IMR-90 (cell line): ENCODE data around the gene ZG16B. TPM values are rescaled to one million over a fixed set of nuclear protein-coding genes. Genes with fewer than 3 reads are reported as not detected.

Experiments used
- ATAC-seq: fragments of 200-7000 bp; cut with Tn5 transposase; 2 replicates; pipeline ENCODE4 v1.9.1; 2020; ENCODE audit warnings: low read depth, mild to moderate bottlenecking, moderate library complexity
- BruUV-seq: library from RNA; stranded (reverse); fragments of 400-500 nt; replicated peaks from 2 replicates; lab custom pipeline; 2021; lab: Mats Ljungman, UMichigan
- CTCF ChIA-PET: fragments of 300-600 bp; formaldehyde crosslinking; extraction: SDS; loops from one replicate; lab custom pipeline; 2021; ENCODE audit warnings: antibody characterized with exemption; lab: Yijun Ruan, JAX
- POLR2A ChIA-PET: fragments of 300-600 bp; sonication (Branson Sonifier 250); formaldehyde crosslinking; loops from one replicate; lab custom pipeline; 2022; ENCODE audit warnings: antibody characterized with exemption; ENCODE audit not compliant: unreplicated experiment; lab: Charles Lee
- DNase-seq: peaks from one replicate; pipeline ENCODE4 v3.0.0; 2013
- H2AFZ ChIP-seq: replicated peaks from 2 replicates; pipeline ENCODE3; 2013; ENCODE audit warnings: low read length, mild to moderate bottlenecking; ENCODE audit not compliant: poor library complexity
- H2AK5ac ChIP-seq: 2 replicates; pipeline ENCODE4 v1.6.1; 2013; ENCODE audit warnings: low read depth, low read length, inconsistent platforms
- H2AK9ac ChIP-seq: replicated peaks from 2 replicates; pipeline ENCODE3; 2013; ENCODE audit warnings: mild to moderate bottlenecking, low read depth, low read length, moderate library complexity; ENCODE audit not compliant: poor library complexity
- H2BK120ac ChIP-seq: 2 replicates; pipeline ENCODE4 v1.6.1; 2013; ENCODE audit warnings: low read depth, low read length, inconsistent platforms
- H2BK15ac ChIP-seq: 3 replicates; pipeline ENCODE4 v1.6.1; 2013; ENCODE audit warnings: low read depth, low read length, inconsistent platforms
- H2BK20ac ChIP-seq: 2 replicates; pipeline ENCODE4 v1.6.1; 2013; ENCODE audit warnings: low read depth, mild to moderate bottlenecking, inconsistent platforms, low read length, moderate library complexity
- H2BK5ac ChIP-seq: 2 replicates; pipeline ENCODE4 v1.6.1; 2013; ENCODE audit warnings: mild to moderate bottlenecking, low read depth, low read length, inconsistent platforms; ENCODE audit not compliant: poor library complexity, severe bottlenecking
- H3K14ac ChIP-seq: replicated peaks from 2 replicates; pipeline ENCODE4 v1.6.1; 2013; ENCODE audit warnings: low read depth, low read length, inconsistent platforms
- H3K18ac ChIP-seq: 2 replicates; pipeline ENCODE4 v1.6.1; 2013; ENCODE audit warnings: low read depth, low read length, control low read depth
- H3K23ac ChIP-seq: 2 replicates; pipeline ENCODE4 v1.6.1; 2013; ENCODE audit warnings: low read depth, low read length, inconsistent platforms
- H3K27ac ChIP-seq: 2 replicates; pipeline ENCODE4 v1.5.1; 2013; ENCODE audit warnings: mild to moderate bottlenecking, control low read depth, low read length; ENCODE audit not compliant: insufficient read depth
- H3K27me3 ChIP-seq: 2 replicates; pipeline ENCODE4 v1.6.1; 2013; ENCODE audit warnings: low read length; ENCODE audit not compliant: control insufficient read depth, insufficient read depth
- H3K36me3 ChIP-seq: 2 replicates; pipeline ENCODE4 v1.6.1; 2013; ENCODE audit warnings: low read length, mixed read lengths; ENCODE audit not compliant: control insufficient read depth, insufficient read depth
- H3K4ac ChIP-seq: 2 replicates; pipeline ENCODE4 v1.6.1; 2013; ENCODE audit warnings: low read depth, low read length, inconsistent platforms
- H3K4me1 ChIP-seq: 2 replicates; pipeline ENCODE4 v1.6.1; 2013; ENCODE audit warnings: low read length, mixed read lengths; ENCODE audit not compliant: control insufficient read depth, insufficient read depth
- H3K4me2 ChIP-seq: 2 replicates; pipeline ENCODE4 v1.6.1; 2013; ENCODE audit warnings: low read depth, mild to moderate bottlenecking, control low read depth, low read length, moderate library complexity
- H3K4me3 ChIP-seq: 2 replicates; pipeline ENCODE4 v1.5.1; 2013; ENCODE audit warnings: low read depth, mild to moderate bottlenecking, control low read depth, low read length, moderate library complexity; ENCODE audit not compliant: insufficient read depth
- H3K56ac ChIP-seq: 2 replicates; pipeline ENCODE4 v1.6.1; 2013; ENCODE audit warnings: low read length, inconsistent platforms; ENCODE audit not compliant: insufficient read depth; ENCODE audit errors: extremely low read depth
- H3K79me1 ChIP-seq, 2 experiments: 2 replicates each; pipeline ENCODE4 v1.6.1; 2013; ENCODE audit warnings: low read length in 2 of 2, inconsistent platforms in 1 of 2, low read depth in 1 of 2
- H3K9ac ChIP-seq: 2 replicates; pipeline ENCODE4 v1.6.1; 2013; ENCODE audit warnings: low read depth, low read length, control low read depth
- H3K9me1 ChIP-seq: 2 replicates; pipeline ENCODE4 v1.6.1; 2013; ENCODE audit warnings: low read length, inconsistent platforms; ENCODE audit not compliant: insufficient read depth
- H3K9me3 ChIP-seq: 2 replicates; pipeline ENCODE4 v1.6.1; 2013; ENCODE audit warnings: low read length; ENCODE audit not compliant: control insufficient read depth, insufficient read depth
- H4K20me1 ChIP-seq: 2 replicates; pipeline ENCODE4 v1.6.1; 2013; ENCODE audit warnings: low read length, inconsistent platforms; ENCODE audit not compliant: insufficient read depth
- H4K5ac ChIP-seq: 2 replicates; pipeline ENCODE4 v1.6.1; 2013; ENCODE audit warnings: mild to moderate bottlenecking, low read depth, low read length, control low read depth
- H4K8ac ChIP-seq, 2 experiments: 2 replicates each; pipeline ENCODE4 v1.6.1; 2013; ENCODE audit warnings: low read depth in 2 of 2, low read length in 2 of 2, control low read depth in 1 of 2, inconsistent platforms in 1 of 2
- H4K91ac ChIP-seq: 2 replicates; pipeline ENCODE4 v1.6.1; 2013; ENCODE audit warnings: low read depth, low read length, inconsistent platforms; ENCODE audit not compliant: insufficient read depth
- BHLHE40 ChIP-seq: fragments of 150-350 bp; IDR thresholded peaks from 2 replicates; pipeline ENCODE4 v1.6.1; 2016; ENCODE audit warnings: mild to moderate bottlenecking, low read depth, low read length
- MAZ ChIP-seq: IDR thresholded peaks from 2 replicates; pipeline ENCODE4 v1.6.1; 2012; ENCODE audit warnings: low read depth, mild to moderate bottlenecking, low read length, improper control_type of control experiment, moderate library complexity, borderline replicate concordance
- MXI1 ChIP-seq: IDR thresholded peaks from 2 replicates; pipeline ENCODE4 v1.6.1; 2012; ENCODE audit warnings: low read depth, mild to moderate bottlenecking, low read length, moderate library complexity, borderline replicate concordance
- NFE2L2 ChIP-seq: fragments of 150-350 bp; IDR thresholded peaks from 2 replicates; pipeline ENCODE4 v1.6.1; 2016; ENCODE audit warnings: low read depth, mild to moderate bottlenecking, low read length
- POLR2A ChIP-seq: IDR thresholded peaks from 2 replicates; pipeline ENCODE4 v1.6.1; 2012; ENCODE audit warnings: mild to moderate bottlenecking, low read depth, low read length
- RCOR1 ChIP-seq: IDR thresholded peaks from 2 replicates; pipeline ENCODE4 v1.6.1; 2012; ENCODE audit warnings: mild to moderate bottlenecking, low read length, improper control_type of control experiment; ENCODE audit not compliant: insufficient replicate concordance
- RFX5 ChIP-seq: IDR thresholded peaks from 2 replicates; pipeline ENCODE4 v1.8.0; 2012; ENCODE audit warnings: low read depth, mild to moderate bottlenecking, low read length, moderate library complexity
- WGBS, 2 experiments: methylation state at CpG; one replicate each; pipeline versions ENCODE4 v1.1.5 to v1.1.7; 2013; ENCODE audit warnings: missing lambda C conversion rate in 2 of 2; ENCODE audit not compliant: insufficient read length in 1 of 2; ENCODE audit errors: extremely low coverage in 2 of 2; 5-methylcytosine and 5-hydroxymethylcytosine counted together
- dilution Hi-C: fragments of 300-500 bp; cut with HindIII; formaldehyde crosslinking; loops from one replicate; pipeline ENCODE4 v1.14.3; 2018; ENCODE audit warnings: low sequenced_read_pairs; ENCODE audit not compliant: unreplicated experiment
- in situ Hi-C: fragments of 300-500 bp; cut with MboI; formaldehyde crosslinking; loops from 3 replicates; pipeline ENCODE4 v1.14.3; 2019; ENCODE audit warnings: low sequenced_read_pairs, inconsistent platforms, mixed read lengths
- intact Hi-C: fragments of 100-400 bp; cut with micrococcal nuclease; formaldehyde crosslinking; loops from 2 replicates; pipeline ENCODE4 v1.10.0; 2022
- polyA plus RNA-seq, 3 experiments: library from polyadenylated mRNA; depleted of rRNA; stranded (reverse); fragments of >200 nt; gene quantifications; 2 replicates each; pipeline ENCODE4 v1.2.3, GENCODE V29; 2012; ENCODE audit warnings: low replicate concordance in 1 of 3
- total RNA-seq: library from RNA; depleted of rRNA; stranded (reverse); fragments of >200 nt; gene quantifications from 2 replicates; pipeline ENCODE4 v1.2.3, GENCODE V29; 2012
- TF ChIP-seq, protein P1 (sequence below): fragments of 150-350 bp; IDR thresholded peaks from 2 replicates; pipeline ENCODE4 v1.6.1; 2017; ENCODE audit warnings: mild to moderate bottlenecking, antibody characterized with exemption, low read length, low read depth

The ZG16B gene
- total and polyA plus RNA-seq, 2 of the 4 experiments (the other 2 are of a cell fraction), result 0.54 to 0.65 TPM

DNA sequence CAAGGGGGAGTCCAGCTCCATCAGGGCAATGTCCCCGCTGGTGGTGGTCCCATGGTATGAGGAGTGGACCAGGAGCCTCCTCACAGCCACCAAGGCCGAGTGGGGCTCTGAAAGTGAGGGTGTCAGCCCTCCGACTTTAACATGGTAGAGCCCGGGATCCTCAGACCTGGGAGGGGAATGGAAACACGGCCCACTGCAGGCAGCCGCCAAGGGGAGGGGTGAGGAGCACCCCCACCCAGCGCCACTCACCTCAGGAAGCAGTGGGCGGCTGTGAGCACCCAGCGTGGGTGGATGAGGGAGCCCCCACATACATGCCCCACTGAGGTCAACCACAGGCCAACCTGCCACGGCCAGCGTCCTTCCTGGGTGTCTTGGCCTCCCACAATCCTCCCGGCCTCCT lies 10.8 kb downstream of the ZG16B start:
- Histone ChIP-seq H2AFZ (no peak overlapping the region), H3K9me3 (no peaks in the 10 kb centered on the region), H3K14ac (no peak overlapping the region), H3K36me3 (no peaks in the 10 kb centered on the region), H4K20me1 (peaks cover 3% of the 10 kb centered on the region; the same call in 1 of the 2 replicates), H4K8ac (no peak overlapping the region), H3K79me1 (no peaks in the 10 kb centered on the region), H4K5ac (no peak overlapping the region), H3K4me1 (peaks cover 8% of the 10 kb centered on the region), H4K91ac (no peak overlapping the region), H3K27me3 (no peaks in the 10 kb centered on the region; the same call in 1 of the 2 replicates), H3K4ac (no peak overlapping the region), H2BK20ac (no peak overlapping the region), H3K4me3 (no peak overlapping the region), H2BK120ac (no peak overlapping the region), H3K4me2 (no peak overlapping the region), H3K9me1 (peaks cover 4% of the 10 kb centered on the region; the same call in 1 of the 2 replicates), H2AK5ac (no peak overlapping the region), H2BK5ac (no peak overlapping the region), H2AK9ac (no peak overlapping the region), H2BK15ac (no peak overlapping the region; the same call in 2 of the 3 replicates), H3K27ac (no peak overlapping the region), H3K23ac (no peak overlapping the region), H3K18ac (no peak overlapping the region), H3K9ac (no peak overlapping the region), H3K56ac (no peak overlapping the region)
- POLR2A ChIA-PET, result no interaction called here
- in situ Hi-C loops (no loop called here), dilution Hi-C loops (no loop called here), intact Hi-C loops (no loop called here)
- WGBS, 2 experiments, result no CpG with 5 or more reads among the region's 12 CpGs
- ATAC-seq (no peak), DNase-seq (no peak)
- CTCF ChIA-PET, result no interaction called here
- BruUV-seq, result no TSS peak
- no peak for TF ChIP-seq BHLHE40
- TF ChIP-seq RFX5, result no peak
- TF ChIP-seq MXI1, result no peak
- no peak for TF ChIP-seq POLR2A
- no peak for TF ChIP-seq MAZ
- no peak for TF ChIP-seq NFE2L2
- TF ChIP-seq, protein P1, sequence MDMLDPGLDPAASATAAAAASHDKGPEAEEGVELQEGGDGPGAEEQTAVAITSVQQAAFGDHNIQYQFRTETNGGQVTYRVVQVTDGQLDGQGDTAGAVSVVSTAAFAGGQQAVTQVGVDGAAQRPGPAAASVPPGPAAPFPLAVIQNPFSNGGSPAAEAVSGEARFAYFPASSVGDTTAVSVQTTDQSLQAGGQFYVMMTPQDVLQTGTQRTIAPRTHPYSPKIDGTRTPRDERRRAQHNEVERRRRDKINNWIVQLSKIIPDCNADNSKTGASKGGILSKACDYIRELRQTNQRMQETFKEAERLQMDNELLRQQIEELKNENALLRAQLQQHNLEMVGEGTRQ, result no peak
- TF ChIP-seq RCOR1, result no peak
